ENCODE measurements around the gene ZBTB46.

Gene ZBTB46

DNA sequence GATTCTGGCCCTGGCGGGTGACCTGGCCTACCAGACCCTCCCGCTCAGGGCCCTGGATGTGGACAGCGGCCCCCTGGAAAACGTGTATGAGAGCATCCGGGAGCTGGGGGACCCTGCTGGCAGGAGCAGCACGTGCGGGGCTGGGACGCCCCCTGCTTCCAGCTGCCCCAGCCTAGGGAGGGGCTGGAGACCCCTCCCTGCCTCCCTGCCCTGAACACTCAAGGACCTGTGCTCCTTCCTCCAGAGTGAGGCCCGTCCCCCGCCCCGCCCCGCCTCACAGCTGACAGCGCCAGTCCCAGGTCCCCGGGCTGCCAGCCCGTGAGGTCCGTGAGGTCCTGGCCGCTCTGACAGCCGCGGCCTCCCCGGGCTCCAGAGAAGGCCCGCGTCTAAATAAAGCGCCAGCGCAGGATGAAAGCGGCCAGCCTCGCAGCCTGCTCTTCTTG lies 92.4 kb downstream of the ZBTB46 start:
- TF ChIP-seq, protein P1, sequence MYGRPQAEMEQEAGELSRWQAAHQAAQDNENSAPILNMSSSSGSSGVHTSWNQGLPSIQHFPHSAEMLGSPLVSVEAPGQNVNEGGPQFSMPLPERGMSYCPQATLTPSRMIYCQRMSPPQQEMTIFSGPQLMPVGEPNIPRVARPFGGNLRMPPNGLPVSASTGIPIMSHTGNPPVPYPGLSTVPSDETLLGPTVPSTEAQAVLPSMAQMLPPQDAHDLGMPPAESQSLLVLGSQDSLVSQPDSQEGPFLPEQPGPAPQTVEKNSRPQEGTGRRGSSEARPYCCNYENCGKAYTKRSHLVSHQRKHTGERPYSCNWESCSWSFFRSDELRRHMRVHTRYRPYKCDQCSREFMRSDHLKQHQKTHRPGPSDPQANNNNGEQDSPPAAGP (tag by site-specific recombination; IDR thresholded peaks at IDR 0.05) = peak; percentile 43; the same call in 1 of the 2 replicates
- no peak for TF ChIP-seq ZNF654 (tag by site-specific recombination; IDR thresholded peaks at IDR 0.05; ENCODE audit: low read depth)
- TF ChIP-seq, protein P2, sequence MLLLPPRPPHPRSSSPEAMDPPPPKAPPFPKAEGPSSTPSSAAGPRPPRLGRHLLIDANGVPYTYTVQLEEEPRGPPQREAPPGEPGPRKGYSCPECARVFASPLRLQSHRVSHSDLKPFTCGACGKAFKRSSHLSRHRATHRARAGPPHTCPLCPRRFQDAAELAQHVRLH (tag by site-specific recombination; IDR thresholded peaks at IDR 0.05) = no peak
- peaks cover 4 to 59% of the 10 kb centered on the region in 2 experiments; a peak in 2 of 3 replicates for H3K36me3 ChIP-seq (ENCODE audit: control insufficient read depth in 2 of 2, insufficient read depth in 1 of 2, low read length in 2 of 2)
- ChIA-PET POLR2A (no interaction called here), CTCF (interaction anchor here (0.6 kb wide), 1 partner anchor 33 kb away, joined by 3 read pairs; no protein-coding TSS in a partner anchor)
- peak overlapping the region; percentile 49; the same call in 1 of the 2 replicates for H3K27ac ChIP-seq (ENCODE audit: extremely low read depth, low read depth, low read length)
- no peak overlapping the region for H3K4me3 ChIP-seq (ENCODE audit: low read depth, low read length)
- H3K9me3 ChIP-seq (ENCODE audit: control insufficient read depth, insufficient read depth, low read depth, low read length) = no peaks in the 10 kb centered on the region
- H3K4me1 ChIP-seq (ENCODE audit: control insufficient read depth, insufficient read depth, low read length) = no peaks in the 10 kb centered on the region; the same call in 1 of the 2 replicates

DNA sequence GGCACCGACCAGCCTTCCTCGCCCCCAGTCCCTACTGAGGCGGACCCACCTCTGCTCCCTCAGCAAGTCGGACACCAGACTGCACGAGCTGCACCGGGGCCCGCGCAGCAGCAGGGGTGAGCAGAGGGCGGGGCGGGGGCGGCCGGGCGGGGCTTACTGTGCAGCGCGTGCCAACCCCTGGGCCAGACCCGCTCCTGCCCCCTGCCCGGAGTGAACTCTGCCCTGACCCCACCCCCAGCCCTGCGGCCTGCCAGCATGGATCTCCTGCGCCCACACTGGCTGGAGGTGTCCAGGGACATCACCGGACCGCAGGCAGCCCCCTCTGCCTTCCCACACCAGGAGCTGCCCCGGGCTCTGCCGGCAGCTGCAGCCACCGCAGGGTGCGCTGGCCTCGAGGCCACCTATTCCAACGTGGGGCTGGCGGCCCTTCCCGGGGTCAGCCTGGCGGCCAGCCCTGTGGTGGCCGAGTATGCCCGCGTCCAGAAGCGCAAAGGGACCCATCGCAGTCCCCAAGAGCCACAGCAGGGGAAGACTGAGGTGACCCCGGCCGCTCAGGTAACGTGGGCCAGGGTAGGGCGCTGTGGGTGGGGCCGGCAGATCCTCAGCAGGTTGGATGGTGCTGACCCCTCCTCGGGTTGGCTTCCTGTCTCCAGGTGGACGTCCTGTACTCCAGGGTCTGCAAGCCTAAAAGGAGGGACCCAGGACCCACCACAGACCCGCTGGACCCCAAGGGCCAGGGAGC lies 92.9 kb downstream of the ZBTB46 start:
- Histone ChIP-seq H3K4me1 (ENCODE audit: control insufficient read depth, insufficient read depth, low read length) (no peaks in the 10 kb centered on the region; the same call in 1 of the 2 replicates), H3K36me3 (ENCODE audit: control insufficient read depth in 2 of 2, insufficient read depth in 1 of 2, low read length in 2 of 2) (peaks cover 0 to 59% of the 10 kb centered on the region in 2 experiments; a peak in 2 of 3 replicates), H3K9me3 (ENCODE audit: control insufficient read depth, insufficient read depth, low read depth, low read length) (no peaks in the 10 kb centered on the region), H3K4me3 (ENCODE audit: low read depth, low read length) (no peak overlapping the region), H3K27ac (ENCODE audit: extremely low read depth, low read depth, low read length) (no peak overlapping the region)
- TF ChIP-seq KLF7 (tag by site-specific recombination; IDR thresholded peaks at IDR 0.05; ENCODE audit: borderline replicate concordance) (no peak), ZNF37A (tag by site-specific recombination; IDR thresholded peaks at IDR 0.05) (no peak), KLF16 (tag by site-specific recombination; IDR thresholded peaks at IDR 0.05) (no peak), ZNF677 (tag by site-specific recombination; IDR thresholded peaks at IDR 0.05) (no peak), KLF8 (tag by site-specific recombination; IDR thresholded peaks at IDR 0.05) (peak; percentile 24; the same call in 1 of the 2 replicates)
- TF ChIP-seq, protein P3, sequence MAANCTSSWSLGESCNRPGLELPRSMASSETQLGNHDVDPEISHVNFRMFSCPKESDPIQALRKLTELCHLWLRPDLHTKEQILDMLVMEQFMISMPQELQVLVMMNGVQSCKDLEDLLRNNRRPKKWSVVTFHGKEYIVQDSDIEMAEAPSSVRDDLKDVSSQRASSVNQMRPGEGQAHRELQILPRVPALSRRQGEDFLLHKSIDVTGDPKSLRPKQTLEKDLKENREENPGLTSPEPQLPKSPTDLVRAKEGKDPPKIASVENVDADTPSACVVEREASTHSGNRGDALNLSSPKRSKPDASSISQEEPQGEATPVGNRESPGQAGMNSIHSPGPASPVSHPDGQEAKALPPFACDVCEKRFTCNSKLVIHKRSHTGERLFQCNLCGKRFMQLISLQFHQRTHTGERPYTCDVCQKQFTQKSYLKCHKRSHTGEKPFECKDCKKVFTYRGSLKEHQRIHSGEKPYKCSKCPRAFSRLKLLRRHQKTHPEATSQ (tag by site-specific recombination; IDR thresholded peaks at IDR 0.05) = no peak
- POLR2A ChIA-PET = no interaction called here
- CTCF ChIA-PET = interaction anchor here (0.6 kb wide), 1 partner anchor 32 kb away, joined by 3 read pairs; no protein-coding TSS in a partner anchor

DNA sequence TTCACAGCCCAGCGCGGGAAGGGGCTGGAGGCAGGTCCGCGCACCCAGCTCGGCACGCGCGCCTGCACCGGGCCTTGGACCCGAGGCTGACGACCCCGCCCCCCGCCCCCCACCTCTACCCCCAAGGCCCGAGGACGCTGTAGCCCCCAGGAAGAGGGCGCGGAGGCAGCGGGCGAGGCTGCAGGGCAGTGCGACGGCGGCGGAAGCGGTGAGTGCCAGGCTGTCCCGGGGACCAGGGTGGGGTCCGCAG lies 93.4 kb downstream of the ZBTB46 start:
- no peaks in the 10 kb centered on the region; the same call in 1 of the 2 replicates for H3K4me1 ChIP-seq (ENCODE audit: control insufficient read depth, insufficient read depth, low read length)
- H3K4me3 ChIP-seq (ENCODE audit: low read depth, low read length) = no peak overlapping the region
- ChIA-PET POLR2A (interaction anchor here (1.4 kb wide), 1 partner anchor 8 kb away, joined by 3 read pairs; no protein-coding TSS in a partner anchor), CTCF (no interaction called here)
- no peaks in the 10 kb centered on the region for H3K9me3 ChIP-seq (ENCODE audit: control insufficient read depth, insufficient read depth, low read depth, low read length)
- no peak overlapping the region for H3K27ac ChIP-seq (ENCODE audit: extremely low read depth, low read depth, low read length)
- no peak for TF ChIP-seq BCL11A (tag by site-specific recombination; IDR thresholded peaks at IDR 0.05; ENCODE audit: low read depth)
- TF ChIP-seq, protein P4, sequence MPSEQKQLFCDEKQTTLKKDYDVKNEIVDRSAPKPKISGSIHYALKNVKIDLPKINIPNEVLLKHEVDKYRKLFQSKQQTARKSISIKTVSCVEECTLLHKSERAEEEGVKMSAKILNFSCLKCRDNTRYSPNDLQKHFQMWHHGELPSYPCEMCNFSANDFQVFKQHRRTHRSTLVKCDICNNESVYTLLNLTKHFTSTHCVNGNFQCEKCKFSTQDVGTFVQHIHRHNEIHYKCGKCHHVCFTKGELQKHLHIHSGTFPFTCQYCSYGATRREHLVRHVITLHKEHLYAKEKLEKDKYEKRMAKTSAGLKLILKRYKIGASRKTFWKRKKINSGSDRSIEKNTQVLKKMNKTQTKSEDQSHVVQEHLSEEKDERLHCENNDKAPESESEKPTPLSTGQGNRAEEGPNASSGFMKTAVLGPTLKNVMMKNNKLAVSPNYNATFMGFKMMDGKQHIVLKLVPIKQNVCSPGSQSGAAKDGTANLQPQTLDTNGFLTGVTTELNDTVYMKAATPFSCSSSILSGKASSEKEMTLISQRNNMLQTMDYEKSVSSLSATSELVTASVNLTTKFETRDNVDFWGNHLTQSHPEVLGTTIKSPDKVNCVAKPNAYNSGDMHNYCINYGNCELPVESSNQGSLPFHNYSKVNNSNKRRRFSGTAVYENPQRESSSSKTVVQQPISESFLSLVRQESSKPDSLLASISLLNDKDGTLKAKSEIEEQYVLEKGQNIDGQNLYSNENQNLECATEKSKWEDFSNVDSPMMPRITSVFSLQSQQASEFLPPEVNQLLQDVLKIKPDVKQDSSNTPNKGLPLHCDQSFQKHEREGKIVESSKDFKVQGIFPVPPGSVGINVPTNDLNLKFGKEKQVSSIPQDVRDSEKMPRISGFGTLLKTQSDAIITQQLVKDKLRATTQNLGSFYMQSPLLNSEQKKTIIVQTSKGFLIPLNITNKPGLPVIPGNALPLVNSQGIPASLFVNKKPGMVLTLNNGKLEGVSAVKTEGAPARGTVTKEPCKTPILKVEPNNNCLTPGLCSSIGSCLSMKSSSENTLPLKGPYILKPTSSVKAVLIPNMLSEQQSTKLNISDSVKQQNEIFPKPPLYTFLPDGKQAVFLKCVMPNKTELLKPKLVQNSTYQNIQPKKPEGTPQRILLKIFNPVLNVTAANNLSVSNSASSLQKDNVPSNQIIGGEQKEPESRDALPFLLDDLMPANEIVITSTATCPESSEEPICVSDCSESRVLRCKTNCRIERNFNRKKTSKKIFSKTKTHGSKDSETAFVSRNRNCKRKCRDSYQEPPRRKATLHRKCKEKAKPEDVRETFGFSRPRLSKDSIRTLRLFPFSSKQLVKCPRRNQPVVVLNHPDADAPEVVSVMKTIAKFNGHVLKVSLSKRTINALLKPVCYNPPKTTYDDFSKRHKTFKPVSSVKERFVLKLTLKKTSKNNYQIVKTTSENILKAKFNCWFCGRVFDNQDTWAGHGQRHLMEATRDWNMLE (tag by site-specific recombination; conservative IDR thresholded peaks at IDR 0.05; ENCODE audit: low read depth) = no peak
- no peak for TF ChIP-seq RBAK (tag by site-specific recombination; IDR thresholded peaks at IDR 0.05)
- TF ChIP-seq ZBTB1 (tag by site-specific recombination; IDR thresholded peaks at IDR 0.05) = no peak
- TF ChIP-seq ZNF791 (tag by site-specific recombination; IDR thresholded peaks at IDR 0.05) = no peak
- TF ChIP-seq KLF16 (tag by site-specific recombination; IDR thresholded peaks at IDR 0.05) = no peak
- H3K36me3 ChIP-seq (ENCODE audit: control insufficient read depth in 2 of 2, insufficient read depth in 1 of 2, low read length in 2 of 2) = peaks cover 0 to 61% of the 10 kb centered on the region in 2 experiments; a peak in 2 of 3 replicates
